Dermis microvascular lymphatic vessel endothelial cell (primary cell): ENCODE results near the gene KRTAP5-6. TPM values are rescaled to one million over a fixed set of nuclear protein-coding genes. Genes with fewer than 3 reads are reported as not detected.
A peak's percentile ranks its signal among the peaks of the same experiment; 100 is the strongest.
"Not testable (repeated sequence)": the region's sequence is repeated elsewhere in the genome, so short reads cannot be mapped to it uniquely, and the experiment has no call there.

Source experiments
- DNase-seq, 2 donors: peaks; one replicate each; pipeline versions ENCODE4 v3.0.0 to v3.0.0-alpha.2; 2010; ENCODE audit warnings: low read depth in 2 of 2
- total RNA-seq: library from RNA; depleted of rRNA; stranded (reverse); fragments of >200 nt; gene quantifications from 2 replicates; pipeline ENCODE4 v1.2.1, GENCODE V29; 2014

KRTAP5-6 gene
- total RNA-seq, 1 donor from 2014 or later, result 0.13 TPM

DNA sequence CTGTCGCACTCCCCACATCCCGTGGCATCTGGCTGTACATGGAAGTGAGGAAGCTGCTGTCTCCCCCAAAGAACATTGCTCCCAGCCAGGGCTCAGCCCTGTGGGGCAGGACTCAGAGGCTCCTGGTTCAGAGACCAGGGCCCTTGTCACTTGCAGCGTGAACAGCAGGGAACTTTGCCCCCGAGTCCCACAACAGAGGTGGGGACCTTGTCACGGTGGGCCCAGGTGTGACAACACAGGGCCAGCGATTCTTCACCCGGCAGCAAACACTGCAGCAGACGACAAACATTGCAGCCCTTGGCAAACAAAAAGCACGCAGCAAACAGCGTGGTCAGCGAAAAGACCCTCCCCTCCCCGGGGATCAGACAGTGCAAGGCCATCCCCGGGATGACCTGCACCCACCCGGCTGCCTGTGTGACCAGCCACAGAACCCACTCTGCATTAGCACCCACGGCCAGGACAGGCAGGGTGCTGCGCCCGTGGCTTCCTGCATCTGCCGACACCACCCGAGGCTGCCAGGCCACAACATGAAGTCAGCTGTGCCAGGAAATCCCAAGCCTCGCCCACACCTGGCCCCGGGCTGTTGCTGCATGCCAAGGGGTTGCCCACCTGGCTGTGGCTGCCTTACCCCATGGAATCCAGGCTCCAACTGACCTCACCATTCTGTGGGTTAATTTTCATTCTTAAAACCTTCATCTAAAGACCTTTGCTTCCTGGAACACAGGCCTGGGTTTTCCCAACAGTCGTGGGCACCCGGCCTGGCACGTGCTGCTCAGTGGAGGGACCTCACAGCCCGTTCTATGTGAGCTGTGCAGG lies 35.3 kb upstream of the KRTAP5-6 start:
- not testable (repeated sequence) for DNase-seq

DNA sequence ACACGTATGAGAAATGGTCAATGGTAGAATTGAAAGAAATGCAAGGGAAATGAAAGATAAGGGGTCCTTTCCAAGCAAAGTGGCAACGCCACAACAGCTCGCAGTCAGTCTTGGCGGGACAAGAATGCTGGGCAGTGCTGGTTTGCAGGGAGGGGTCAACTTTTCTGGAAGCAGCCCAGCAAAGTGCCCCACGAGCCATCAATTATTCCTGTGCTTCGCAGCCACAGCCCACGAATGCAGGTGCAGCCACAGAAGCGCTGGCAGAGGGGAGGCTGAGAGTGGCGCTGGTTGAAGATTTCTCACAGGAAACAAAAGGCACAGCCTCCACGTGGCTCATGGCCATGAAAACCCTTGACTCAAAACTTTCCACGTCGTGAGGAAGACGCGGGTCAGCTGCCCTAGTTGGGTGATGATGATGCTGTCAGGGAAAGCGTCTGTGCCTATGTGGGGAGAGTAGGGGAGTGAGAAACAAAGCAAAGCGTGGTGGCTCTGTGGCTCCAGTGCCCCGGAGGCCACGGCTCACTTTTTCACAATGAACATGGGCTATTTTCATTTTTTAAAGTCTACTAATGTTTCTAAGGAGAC lies 34.2 kb upstream of the KRTAP5-6 start:
- DNase-seq, result not testable (repeated sequence)

DNA sequence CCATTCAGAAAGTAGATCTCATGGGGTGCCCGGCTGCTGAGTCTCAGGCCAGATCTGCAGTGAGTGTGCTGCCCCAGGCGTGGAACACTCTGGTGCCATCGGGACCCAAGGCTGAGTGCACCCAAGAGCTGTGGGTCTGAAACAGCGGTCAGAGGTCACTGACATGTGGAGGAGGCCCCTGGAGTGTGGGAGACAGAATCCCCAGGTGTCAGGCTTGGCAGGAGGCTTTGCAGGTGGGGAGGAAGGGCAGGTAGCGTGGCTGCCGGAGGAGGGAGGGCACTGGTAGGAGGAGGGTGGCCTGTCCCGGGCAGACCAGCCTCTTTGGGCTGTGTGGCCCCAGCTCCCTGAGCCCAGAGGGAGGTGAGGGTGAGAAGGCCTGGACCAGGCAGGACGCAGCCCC lies 31.7 kb upstream of the KRTAP5-6 start:
- no peak for DNase-seq

DNA sequence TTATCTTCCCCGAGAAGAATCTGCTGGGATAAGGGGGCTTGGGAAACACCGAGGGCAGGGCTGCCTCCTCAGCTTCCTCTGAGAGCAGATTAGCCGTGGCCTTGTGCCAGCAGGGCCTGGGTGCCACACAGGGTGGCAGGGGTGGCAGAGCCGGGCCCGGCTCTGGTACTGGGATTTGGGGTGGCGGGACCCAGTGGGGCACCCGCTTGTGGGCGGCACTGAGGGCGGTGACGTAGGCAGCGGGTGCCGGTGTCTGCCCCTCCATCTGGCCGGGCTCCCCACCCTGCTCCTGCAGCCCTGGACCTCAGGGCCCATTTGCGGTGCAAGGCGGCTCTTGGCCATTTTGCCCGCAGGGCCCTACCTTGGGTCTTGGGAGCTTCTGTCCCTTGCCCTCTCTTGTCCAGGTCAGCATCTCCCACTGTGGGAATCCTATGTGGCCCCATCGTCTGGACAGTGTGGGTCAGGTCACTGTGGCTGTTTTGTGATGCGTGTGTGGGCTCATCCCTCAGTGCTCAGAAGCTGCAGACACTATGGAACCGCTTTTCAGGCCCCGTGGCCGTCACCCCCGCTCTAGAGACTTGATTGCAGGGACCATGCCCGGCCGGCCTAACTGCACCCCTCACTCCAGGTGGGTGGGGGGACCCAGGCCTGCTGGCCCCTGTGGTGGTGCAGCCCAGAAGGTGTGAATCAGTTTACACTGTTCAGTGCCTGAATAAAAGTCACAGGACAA lies 29.7 kb upstream of the KRTAP5-6 start:
- no peak for DNase-seq

DNA sequence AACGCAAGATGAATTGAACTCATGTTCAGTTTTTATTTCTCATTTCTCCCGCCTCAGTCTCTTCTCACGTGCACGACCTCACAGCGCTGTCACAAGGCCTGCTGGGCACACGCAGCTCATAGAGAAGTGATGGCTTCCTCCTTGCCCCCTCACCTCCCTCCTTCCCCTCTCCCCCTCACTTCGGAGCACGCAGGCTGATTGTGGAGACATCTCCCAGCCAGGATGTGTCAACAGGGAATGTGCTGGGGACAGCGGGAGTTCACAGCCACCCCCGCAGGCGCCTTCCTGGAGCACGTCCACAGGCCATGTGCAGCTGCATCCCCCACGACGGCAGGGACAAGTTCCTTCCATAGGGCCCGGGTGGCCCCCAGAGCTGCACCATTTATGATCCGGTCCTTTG lies 29.1 kb upstream of the KRTAP5-6 start:
- no peak for DNase-seq

DNA sequence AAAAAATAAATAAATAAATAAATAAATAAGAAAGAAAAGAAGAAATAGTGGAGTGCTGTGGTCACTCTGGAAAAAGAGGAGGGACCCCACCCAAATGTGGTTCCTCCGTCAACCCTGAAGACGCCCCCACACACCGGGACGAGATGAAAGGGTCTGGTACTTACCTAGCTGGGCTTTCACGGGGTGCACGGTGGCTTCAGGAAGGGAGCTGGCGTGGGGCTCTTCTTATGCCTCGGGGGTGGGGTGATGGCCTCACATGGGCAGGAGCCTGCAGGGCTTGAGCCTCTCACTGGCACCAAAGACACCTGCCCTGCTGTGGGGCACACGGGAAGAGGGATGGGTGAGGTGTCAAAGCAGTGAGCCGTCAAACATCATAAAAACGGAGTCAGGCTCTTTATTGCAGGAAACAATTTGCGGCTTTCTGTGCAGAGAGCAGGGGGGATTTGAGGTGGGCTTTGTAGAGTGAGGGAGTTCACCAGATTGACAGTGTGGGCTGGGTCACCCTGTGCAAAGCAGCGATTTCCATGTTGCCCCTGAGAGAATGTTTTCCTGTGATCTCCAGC lies 28.0 kb upstream of the KRTAP5-6 start:
- no peak for DNase-seq

DNA sequence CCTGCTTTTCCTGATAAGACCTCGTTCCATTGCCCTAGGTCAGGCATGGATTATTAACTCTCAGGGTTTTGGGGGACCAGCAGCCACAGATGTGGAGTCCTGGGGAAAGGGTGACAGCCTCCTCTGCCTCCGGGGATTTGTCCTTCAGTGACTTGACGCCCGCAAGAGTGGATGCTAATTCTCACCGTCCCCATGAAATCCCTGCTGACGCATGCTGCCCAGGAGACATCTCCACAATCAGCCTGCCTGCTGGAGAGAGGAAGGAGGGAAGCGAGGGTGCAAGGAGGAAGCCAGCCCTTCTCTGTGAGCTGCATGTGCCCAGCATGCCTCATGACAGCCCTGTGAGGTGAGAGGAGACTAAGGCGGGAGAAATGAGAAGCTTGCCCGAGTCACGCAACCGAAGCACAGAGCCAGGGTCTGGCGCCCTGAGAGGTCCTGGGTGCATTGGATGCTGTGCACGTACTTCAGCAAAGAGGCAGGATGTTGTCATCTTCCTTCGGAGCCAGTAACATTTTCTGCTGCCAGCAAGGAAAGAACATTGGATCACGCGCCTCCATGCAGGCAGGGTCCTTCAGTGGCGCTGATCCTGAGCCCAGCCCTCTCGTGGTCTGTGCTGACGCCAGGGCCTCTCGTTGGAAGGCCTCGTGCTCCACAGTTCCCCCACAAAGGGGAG lies 27.3 kb upstream of the KRTAP5-6 start:
- no peak for DNase-seq

DNA sequence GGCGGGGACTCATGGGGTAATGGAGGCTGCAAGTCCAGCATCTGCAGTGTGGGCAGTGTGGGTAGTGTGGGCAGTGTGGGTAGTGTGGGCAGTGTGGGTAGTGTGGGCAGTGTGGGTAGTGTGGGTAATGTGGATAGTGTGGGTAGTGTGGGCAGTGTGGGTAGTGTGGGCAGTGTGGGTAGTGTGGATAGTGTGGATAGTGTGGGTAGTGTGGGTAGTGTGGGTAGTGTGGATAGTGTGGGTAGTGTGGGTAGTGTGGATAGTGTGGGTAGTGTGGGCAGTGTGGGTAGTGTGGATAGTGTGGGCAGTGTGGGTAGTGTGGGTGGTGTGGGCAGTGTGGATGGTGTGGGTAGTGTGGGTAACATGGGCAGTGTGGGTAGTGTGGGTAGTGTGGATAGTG lies 26.5 kb upstream of the KRTAP5-6 start:
- DNase-seq, result not testable (repeated sequence)

DNA sequence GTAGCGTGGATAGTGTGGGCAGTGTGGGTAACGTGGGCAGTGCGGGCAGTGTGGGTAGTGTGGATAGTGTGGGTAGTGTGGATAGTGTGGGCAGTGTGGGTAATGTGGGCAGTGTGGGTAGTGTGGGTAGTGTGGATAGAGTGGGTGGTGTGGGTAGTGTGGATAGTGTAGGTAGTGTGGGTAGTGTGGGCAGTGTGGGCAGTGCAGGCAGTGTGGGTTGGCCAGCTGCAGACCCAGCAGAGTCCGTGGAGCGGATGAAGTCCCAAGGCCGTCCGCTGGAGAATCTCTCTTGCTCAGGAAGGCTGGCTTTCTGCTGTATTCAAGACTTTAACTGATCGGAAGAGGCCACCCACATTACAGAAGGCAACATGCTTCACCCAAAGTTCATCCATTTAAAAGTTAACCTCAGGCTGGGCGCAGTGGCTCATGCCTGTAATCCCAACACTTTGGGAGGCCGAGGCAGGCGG lies 26.1 kb upstream of the KRTAP5-6 start:
- no peak for DNase-seq

DNA sequence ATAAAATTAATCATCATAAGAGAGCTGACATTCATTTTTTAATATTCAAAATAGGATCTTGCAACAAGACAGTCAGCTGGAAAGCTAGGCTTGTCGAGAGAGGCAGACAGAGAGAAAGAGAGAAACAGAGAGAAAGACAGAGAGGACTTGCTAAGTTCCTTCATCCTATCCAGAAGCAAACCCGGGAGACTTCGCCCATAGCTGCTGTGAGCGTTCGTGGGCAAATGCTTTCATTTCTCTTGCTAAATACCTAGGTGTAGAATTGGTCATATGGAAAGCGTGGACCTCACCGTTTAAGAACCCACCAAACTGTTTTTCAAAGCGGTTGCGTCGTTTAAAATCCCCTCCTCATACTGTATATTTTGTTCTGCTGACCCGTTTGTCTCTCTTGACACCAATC lies 25.3 kb upstream of the KRTAP5-6 start:
- no peak for DNase-seq

DNA sequence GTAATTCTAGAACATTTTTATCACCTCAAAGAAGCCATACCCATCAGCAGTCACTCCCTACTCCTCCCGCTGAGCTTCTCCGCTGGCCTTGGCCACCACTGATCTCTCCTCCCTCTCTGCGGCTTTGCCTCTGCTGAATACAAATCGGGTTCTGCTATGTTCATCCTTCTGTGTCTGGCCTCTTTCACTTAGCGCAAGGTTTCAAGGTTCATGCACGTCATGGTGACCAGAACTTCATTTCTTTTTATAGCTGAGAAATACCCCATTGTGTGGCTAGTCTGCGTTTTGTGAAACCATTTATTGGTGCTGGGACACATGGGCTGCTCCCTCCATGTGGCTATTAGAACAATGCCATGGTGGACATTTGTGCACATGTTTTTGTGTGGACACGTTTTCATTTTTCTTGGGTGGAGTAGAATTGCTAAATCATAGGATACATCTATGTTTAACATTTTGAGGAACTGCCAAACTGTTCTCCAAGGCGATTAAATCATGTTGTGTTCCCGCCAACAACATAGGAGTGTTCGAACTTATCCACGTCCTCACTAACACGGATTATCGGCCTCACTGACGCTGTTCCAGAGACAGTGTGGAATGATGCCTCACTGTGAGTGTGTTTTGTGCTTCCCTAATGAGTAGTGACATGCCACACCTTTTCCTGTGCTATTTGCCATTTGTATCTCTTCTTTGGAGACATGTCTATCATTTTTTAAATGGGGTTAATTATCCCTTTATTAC lies 24.2 kb upstream of the KRTAP5-6 start:
- DNase-seq, result peak in 1 of 2 donors; percentile 72

DNA sequence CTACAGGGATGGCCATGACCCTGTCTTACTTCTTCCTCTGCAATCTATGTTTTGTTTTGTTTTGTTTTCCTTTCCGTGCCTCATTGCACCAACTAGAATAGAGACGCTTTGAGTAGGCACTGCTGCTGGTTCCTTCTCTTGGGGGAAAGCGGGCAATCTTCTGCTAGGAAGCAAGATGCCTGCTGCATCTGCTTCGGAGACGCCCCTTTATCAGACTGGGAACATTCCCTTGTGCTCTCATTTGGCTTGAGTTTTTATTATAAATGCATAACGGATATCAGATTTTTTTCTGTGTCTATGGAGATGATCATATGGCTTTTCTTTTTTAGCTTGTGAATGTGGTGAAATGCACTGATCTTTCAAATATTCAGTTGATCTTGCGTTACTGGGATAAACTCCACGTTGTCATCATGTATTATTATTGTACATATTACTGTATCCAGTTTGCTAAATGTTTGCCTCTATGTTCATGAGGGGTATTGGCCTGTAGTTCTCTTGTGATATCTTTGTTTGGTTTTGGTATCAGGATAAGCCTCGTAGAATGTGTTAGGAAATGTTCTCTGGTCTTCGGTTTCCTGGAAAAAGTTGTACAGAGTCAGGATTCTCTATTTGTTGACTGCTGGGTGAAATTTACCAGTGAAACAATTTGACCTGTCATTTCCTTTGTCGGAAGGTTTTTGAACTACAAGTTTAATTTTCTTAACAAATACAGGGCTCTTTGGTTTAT lies 23.4 kb upstream of the KRTAP5-6 start:
- DNase-seq, result peak; percentile 58 to 92

DNA sequence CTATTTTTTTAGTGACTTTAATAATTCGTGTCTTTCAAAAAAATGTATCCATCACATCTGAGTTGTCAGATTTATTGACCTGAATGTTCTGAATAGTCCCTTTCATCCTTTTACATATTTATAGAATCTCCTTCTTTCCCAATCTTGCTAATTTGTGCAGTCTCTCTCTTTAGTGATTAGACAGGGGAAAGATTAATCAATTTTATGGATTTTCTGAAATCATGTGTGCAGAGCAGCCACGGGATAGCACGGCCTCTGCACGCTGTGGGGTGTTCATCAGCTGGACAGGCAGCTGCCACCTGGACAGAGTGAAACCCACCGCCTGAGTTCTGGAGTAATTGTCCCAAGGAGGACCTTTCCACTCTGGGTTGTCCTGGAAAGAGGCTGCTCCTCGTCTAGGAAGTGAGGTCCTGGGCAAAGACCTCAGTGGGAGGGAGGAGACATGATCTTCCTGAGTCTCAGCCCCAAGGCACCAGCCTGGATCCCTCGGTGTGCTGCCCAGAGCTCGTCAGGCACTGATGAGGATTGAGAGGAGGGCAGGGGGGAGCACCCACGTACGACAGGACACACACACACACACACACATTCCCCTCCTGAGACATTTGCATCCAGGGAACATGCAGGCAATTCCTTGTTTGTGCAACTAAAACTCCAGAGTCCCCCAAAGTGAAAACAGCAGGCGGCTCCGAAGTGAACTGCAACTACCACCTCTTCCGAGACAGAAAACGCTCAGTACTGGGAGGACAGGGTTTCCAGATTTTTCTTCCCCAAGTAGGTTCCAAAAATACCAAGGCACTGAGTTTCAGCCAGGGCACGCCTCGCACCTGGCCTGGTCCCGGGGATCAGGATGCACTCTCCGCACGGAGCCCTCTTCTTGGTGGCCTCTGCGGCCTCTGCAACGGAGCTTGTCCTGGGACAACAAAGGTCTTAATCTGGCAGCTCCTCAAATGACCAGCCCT lies 22.5 kb upstream of the KRTAP5-6 start:
- DNase-seq, result no peak

DNA sequence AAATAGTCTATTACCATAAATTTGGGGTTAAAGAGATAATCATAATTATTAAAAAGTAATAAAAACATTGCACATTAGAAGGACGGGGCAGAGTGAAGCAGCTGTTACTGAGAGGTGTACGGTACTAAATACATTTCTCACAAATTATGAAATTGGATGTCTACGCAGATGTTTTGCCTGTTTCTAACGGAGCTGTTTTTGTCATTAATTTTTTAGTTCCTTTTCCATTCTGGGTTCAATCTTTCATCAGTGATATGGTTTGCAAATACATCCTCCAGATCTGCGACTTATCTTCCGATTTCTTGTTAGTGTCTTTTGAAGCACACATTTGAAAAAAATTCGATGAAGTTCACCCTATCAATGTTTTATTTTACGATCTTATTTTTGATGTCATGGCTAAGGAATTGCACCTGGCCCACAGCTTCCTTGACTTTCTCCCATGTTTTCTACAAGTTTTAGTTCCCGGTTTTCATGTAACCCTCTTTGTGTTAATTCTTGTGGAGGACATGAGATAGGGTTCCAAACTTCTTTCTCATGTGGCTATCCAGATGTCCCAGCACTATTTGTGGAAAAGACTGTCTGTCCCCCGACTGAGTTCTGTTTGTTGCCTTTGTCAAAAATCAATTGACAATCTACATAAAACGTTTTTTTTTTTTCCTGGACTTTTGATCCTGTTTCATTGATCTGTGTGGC lies 21.3 kb upstream of the KRTAP5-6 start:
- DNase-seq, result no peak

DNA sequence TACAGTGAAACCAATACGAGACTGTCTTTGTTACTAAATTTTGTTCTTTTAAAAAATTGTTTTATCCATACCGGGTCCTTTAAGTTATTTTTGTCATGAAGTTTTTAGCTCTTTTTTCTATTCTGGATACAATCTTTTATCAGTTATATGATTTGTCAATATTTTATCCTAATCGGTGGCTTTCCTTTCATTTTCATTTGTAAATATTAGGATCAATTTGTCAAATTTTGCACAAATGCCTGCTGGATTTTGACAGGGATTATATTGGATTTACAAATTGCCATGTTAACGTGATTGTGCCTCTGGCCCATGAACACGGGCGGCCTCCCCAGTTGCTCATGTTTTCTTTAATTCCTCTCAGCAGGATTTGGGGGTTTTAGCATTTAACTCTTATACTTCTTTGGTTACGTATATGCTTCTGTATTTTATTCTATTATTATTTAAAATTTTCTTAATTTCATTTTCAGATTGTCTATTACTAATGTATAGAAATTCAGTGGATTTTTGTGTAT lies 20.7 kb upstream of the KRTAP5-6 start:
- DNase-seq, result no peak

DNA sequence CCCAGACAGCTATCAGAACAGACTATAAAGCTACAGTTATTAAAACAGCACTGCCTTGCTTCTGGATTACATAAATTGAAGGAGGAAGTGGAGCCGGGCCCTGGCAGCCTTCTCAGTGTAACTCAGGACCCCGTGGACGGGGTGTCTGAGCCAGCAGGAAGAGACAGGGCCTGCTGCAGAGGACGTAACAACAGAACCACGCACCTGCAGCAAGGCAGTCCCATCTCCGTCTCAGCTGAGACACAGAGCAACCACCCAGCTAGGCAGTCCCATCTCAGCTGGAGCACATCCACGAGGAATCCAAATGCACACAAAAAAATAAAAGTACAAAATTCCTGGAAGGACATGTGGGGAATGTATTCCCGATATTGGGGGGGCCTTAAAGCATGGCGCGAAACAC lies 17.1 kb upstream of the KRTAP5-6 start:
- DNase-seq, result no peak

DNA sequence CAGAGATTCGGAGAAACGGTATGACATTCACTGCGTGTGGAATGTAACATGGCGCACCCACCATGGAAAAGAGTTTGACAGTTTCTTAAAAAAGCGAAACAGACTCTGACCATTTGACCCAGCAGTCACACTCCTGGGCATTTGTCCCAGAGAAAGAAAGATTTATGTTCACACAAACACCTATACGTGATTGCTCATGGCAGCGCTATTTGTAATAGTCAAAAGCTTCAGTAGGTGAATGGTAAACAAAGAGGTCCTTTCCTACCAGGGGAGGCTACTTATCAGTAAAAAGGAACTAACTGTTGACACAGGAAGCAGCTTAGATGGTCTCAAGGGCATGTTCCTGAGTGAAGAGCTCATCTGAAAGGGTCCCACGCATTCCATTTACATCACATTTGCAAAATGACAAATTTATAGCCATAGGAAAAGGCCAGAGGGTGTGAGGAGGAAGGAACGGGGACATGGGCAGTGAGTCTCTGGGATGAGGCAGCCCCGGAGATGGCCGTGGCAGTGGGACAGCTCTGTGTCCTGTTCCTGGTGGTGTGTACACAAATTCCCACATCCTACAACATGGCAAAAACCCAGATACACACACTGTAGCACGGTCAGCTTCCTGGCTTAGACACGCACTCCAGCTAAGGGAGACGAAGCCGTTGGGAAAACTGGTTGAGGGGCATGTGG lies 14.6 kb upstream of the KRTAP5-6 start:
- peak; percentile 90 to 99 for DNase-seq

DNA sequence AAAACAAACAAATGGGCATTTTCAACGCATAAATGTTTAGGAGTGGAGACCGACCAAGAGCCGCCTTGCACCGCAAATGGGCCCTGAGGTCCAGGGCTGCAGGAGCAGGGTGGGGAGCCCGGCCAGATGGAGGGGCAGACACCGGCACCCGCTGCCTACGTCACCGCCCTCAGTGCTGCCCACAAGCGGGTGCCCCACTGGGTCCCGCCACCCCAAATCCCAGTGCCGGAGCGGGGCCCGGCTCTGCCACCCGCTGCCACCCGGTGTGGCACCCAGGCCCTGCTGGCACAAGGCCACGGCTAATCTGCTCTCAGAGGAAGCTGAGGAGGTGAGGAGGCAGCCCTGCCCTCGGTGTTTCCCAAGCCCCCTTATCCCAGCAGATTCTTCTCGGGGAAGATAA lies 13.8 kb upstream of the KRTAP5-6 start:
- DNase-seq, result not testable (repeated sequence)
